NCI-H1092 (cell line): ENCODE data around the gene TTLL9.
"Not testable (repeated sequence)": the region's sequence is repeated elsewhere in the genome, so short reads cannot be mapped to it uniquely, and the experiment has no call there.

ENCODE experiments used
- DNase-seq: peaks from one replicate; lab custom pipeline; 2025; lab: John Stamatoyannopoulos, UW

The TTLL9 gene

GRCh38 chr20:31879143-31879987 is 8.9 kb downstream of the TTLL9 start:
- peak; percentile 92 for DNase-seq

GRCh38 chr20:31881945-31882344 is 11.5 kb downstream of the TTLL9 start:
- no peak for DNase-seq

DNA sequence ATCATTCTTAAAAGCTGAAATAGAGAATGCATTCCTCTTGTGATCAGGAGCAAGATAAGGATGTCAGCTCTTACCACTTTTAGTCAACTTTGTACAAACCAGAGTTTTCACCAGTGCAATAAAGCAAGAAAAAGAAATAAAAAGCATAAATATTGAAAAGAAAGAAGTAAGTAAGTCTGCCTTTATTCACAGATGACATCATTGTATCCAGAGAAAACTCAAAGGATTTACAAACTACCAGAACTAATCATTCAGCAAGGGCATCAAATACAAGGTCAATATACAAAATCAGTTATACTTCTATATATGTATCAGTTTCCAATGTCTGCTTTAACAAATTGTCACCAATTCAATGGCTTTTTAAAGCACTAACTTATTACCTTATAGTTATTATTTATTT is 13.4 kb downstream of the TTLL9 start:
- no peak for DNase-seq

GRCh38 chr20:31890646-31891045 is 20.2 kb downstream of the TTLL9 start:
- no peak for DNase-seq

DNA sequence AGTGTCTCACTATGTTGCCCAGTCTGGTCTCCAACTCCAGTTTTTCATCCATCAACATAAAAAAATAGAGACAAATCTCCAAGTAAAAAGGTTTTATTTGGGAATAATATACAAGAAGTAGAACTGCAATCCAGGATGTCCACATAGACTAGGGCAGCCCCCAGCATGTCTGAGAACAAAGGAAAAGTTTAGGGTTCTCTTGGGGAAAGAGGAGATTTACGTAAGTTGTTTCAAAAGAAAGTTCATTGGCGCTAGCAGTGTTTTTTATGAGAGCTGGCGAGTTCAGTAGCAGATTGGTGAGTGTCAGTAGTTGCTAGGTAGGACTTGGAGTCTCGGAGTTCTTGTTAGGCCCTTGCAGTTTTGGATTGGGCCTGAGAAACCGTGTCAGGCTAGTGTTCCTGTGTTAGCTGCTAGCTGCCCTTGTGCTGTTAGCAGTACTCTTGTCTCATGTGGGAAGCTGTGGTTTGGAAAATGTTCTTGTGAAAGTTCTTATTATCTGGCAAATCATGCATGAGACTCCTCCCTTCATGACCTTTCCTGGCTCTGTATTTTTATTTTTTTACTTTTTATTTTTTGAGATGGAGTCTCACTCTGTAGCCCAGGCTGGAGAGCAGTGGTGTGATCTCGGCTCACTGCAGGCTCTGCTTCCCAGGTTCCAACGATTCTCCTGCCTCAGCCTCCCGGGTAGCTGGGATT is 24.7 kb downstream of the TTLL9 start:
- no peak for DNase-seq

GRCh38 chr20:31896049-31896448 is 25.6 kb downstream of the TTLL9 start:
- DNase-seq, result no peak

- DNase-seq, result no peak
Measured at GRCh38 chr20:31897541-31897940, 27.1 kb downstream of the TTLL9 start.

GRCh38 chr20:31901615-31902014 is 31.2 kb downstream of the TTLL9 start:
- no peak for DNase-seq

GRCh38 chr20:31903627-31904386 is 33.4 kb downstream of the TTLL9 start:
- no peak for DNase-seq

DNA sequence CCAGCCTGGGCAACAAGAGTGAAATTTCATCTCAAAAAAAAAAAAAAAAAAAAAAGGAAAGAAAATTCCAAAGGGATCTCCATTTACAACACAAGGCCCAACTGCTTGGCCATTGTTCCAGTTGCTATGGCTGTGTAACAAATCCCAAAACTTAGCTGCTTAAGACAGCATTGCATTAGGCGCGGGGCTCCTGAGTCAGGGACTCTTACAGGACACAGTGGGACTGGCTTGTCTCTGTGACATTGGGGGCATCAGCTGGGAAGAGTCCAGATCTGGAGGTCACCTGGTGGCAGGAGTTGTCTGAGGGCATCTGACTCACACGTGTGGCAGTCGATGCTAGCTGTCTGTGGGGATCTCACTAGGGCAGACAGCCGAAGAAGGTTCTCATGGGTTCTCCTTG is 35.6 kb downstream of the TTLL9 start:
- no peak for DNase-seq

DNA sequence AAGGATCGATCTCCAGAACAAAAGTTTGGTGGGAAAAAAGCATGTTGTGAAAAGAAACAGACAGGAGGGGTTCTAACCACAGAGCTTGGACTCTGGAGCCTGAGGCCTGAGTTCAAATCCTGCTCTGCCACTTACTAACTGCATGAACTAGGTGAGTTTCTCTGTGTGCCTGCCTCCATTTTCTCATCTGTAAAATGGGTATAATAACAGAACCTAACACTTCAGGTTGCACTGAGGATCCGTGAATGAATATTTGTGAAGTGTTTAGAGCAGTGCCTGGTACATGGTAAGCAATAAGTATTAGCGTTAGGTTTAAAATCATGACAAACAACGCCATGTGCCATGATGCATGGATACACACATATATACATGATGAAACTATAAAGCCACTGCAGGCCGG is 36.6 kb downstream of the TTLL9 start:
- no peak for DNase-seq

- DNase-seq, result no peak
Measured at GRCh38 chr20:31908016-31908415, 37.6 kb downstream of the TTLL9 start.

DNA sequence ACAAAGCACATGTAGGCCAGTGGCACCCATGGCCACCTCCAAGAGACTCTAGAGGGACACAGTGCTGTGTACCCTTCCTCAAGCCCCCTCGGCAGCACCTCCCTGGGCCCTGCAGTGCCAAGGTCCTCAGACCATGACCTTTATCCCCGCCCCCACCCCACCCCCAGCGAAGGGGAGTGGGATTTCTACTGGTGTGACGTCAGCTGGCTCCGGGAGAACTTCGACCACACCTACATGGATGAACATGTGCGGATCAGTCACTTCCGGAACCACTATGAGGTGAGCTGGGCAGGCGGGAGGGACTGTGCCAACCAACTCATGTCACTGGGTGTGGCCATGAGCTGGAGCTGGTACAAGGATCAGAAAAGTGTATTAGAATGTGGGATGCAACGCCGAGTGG is 38.0 kb downstream of the TTLL9 start:
- no peak for DNase-seq

- DNase-seq, result no peak
Measured at GRCh38 chr20:31909253-31910070, 39.0 kb downstream of the TTLL9 start.

- DNase-seq, result no peak
Measured at GRCh38 chr20:31910071-31910803, 39.8 kb downstream of the TTLL9 start.

GRCh38 chr20:31913431-31914157 is 43.2 kb downstream of the TTLL9 start:
- no peak for DNase-seq

DNA sequence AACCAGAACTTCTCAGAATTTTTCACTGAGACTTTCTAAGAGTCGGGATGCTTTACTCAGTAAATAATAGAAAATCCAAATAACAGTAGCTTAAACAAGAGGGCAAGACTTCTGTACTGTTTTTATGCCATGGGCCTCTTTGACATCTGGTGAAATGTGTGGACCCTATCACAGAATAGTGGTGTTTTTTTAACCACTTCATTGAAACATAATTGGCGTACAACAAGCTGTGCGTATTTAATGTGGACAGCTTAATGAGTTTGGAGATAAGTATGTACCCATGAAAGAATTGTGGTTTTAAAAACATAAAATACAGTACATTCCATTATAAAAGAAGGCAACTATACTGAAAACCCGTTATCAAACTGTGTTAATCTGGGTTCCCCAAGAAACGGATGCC is 43.7 kb downstream of the TTLL9 start:
- no peak for DNase-seq

GRCh38 chr20:31915491-31916280 is 45.3 kb downstream of the TTLL9 start:
- peak; percentile 37 for DNase-seq

DNA sequence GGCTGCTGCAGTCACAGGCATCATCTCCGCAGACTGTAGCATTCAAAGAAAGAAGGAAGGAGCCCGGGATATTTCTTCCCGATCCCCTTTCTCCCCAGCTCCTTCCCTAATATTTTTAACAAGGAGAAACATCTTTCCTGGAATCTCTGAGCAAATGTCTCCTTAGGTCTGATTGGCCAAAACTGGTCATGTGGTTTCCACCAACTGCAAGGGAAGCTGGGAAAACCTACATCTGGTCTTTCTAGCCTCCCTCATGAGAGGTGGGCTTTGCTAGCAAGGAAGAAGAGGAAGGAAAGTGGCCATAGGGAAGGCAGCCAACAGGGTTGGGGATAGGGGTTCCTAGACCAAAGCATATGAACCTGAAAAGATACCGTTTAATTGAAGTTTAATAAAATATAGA is 46.3 kb downstream of the TTLL9 start:
- DNase-seq, result no peak

DNA sequence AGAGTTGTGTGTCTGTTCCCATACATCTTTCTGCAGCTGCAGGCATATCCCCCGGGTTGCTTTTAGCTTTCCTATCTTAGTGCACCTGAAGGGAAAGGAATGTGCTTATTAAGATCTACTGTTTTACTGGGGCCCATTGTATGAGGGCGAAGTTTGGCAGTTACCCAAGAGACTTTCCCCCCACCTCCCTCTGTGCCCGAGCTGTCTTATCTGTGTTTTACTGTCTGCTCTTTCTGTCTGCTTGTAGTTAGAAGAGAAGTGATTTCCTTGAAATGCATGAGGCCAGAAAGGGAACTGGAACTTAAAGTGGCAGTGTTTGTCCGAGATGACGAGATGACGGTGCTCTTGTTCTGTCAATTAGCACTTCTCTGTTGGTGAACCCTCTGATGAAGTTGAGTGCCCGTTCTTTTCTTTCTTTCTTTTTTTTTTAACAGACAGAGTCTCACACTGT is 47.6 kb downstream of the TTLL9 start:
- not testable (repeated sequence) for DNase-seq
